ENCODE measurements around the gene SLC43A3. TPM values are rescaled to one million over a fixed set of nuclear protein-coding genes. Genes with fewer than 3 reads are reported as not detected.

The SLC43A3 gene
- total RNA-seq, 2 donors from 2014 or later, result 10.6 to 21.4 TPM

- no peaks in the 10 kb centered on the region for H3K9me3 ChIP-seq
- TF ChIP-seq CTCF (IDR thresholded peaks at IDR 0.05), result no peak
- no peak overlapping the region for H3K4me3 ChIP-seq
- H3K36me3 ChIP-seq, result no peaks in the 10 kb centered on the region
- intact Hi-C loops (cut with DNase I), result no loop called here
- no peaks in the 10 kb centered on the region for H3K27me3 ChIP-seq
- H3K4me1 ChIP-seq, result no peaks in the 10 kb centered on the region
- H3K9ac ChIP-seq (ENCODE audit: low read depth in 2 of 2, low read length in 2 of 2), result no peak overlapping the region
- no peak for DNase-seq
- H3K27ac ChIP-seq, result no peak overlapping the region
Observed at GRCh38 chr11:57467508-57468157, 40.7 kb upstream of the SLC43A3 start.

- Histone ChIP-seq H3K27me3 (no peaks in the 10 kb centered on the region), H3K27ac (no peak overlapping the region)
Observed at GRCh38 chr11:57466680-57467079, 39.8 kb upstream of the SLC43A3 start.

GRCh38 chr11:57464539-57465181 is 37.7 kb upstream of the SLC43A3 start:
- no peaks in the 10 kb centered on the region for H3K36me3 ChIP-seq
- H3K27ac ChIP-seq, result no peak overlapping the region
- H3K9me3 ChIP-seq, result no peaks in the 10 kb centered on the region
- no peak overlapping the region for H3K9ac ChIP-seq (ENCODE audit: low read depth in 2 of 2, low read length in 2 of 2)
- H3K27me3 ChIP-seq, result peaks cover 13% of the 10 kb centered on the region
- H3K4me3 ChIP-seq, result no peak overlapping the region
- intact Hi-C loops (cut with DNase I), result no loop called here
- peaks cover 6% of the 10 kb centered on the region for H3K4me1 ChIP-seq
- TF ChIP-seq CTCF (IDR thresholded peaks at IDR 0.05), result no peak
- no peak for DNase-seq

More at GRCh38 chr11:57466680-57467079, 39.8 kb upstream of the SLC43A3 start:
- H3K9ac ChIP-seq (ENCODE audit: low read depth in 2 of 2, low read length in 2 of 2), result no peak overlapping the region
- intact Hi-C loops (cut with DNase I), result no loop called here
- DNase-seq, result no peak
- TF ChIP-seq CTCF (IDR thresholded peaks at IDR 0.05), result no peak
- H3K4me1 ChIP-seq, result no peaks in the 10 kb centered on the region
- H3K36me3 ChIP-seq, result no peaks in the 10 kb centered on the region
- H3K4me3 ChIP-seq, result no peak overlapping the region
- no peaks in the 10 kb centered on the region for H3K9me3 ChIP-seq

GRCh38 chr11:57463671-57464538 is 37.0 kb upstream of the SLC43A3 start:
- Histone ChIP-seq H3K27ac (no peak overlapping the region), H3K9me3 (no peaks in the 10 kb centered on the region), H3K4me3 (no peak overlapping the region), H3K9ac (ENCODE audit: low read depth in 2 of 2, low read length in 2 of 2) (no peak overlapping the region), H3K4me1 (peaks cover 13% of the 10 kb centered on the region), H3K36me3 (no peaks in the 10 kb centered on the region), H3K27me3 (peaks cover 21% of the 10 kb centered on the region)
- TF ChIP-seq CTCF (IDR thresholded peaks at IDR 0.05), result no peak
- DNase-seq, result no peak
- intact Hi-C loops (cut with DNase I), result no loop called here

- H3K9me3 ChIP-seq, result no peaks in the 10 kb centered on the region
- H3K9ac ChIP-seq (ENCODE audit: low read depth in 2 of 2, low read length in 2 of 2), result no peak overlapping the region
- H3K4me1 ChIP-seq, result peaks cover 15% of the 10 kb centered on the region
- no peak overlapping the region for H3K4me3 ChIP-seq
- DNase-seq, result no peak
- no peak for TF ChIP-seq CTCF (IDR thresholded peaks at IDR 0.05)
- H3K36me3 ChIP-seq, result no peaks in the 10 kb centered on the region
- intact Hi-C loops (cut with DNase I), result no loop called here
- H3K27me3 ChIP-seq, result peaks cover 34% of the 10 kb centered on the region
- H3K27ac ChIP-seq, result no peak overlapping the region
Observed at GRCh38 chr11:57462597-57462996, 35.7 kb upstream of the SLC43A3 start.
